ENCODE data around the gene RAB3B. TPM values are rescaled to one million over a fixed set of nuclear protein-coding genes. Genes with fewer than 3 reads are reported as not detected.
A peak's percentile ranks its signal among the peaks of the same experiment; 100 is the strongest.
"Not testable (repeated sequence)": the region's sequence is repeated elsewhere in the genome, so short reads cannot be mapped to it uniquely, and the experiment has no call there.

The RAB3B gene
- total RNA-seq, 1 experiment from 2014 or later = 0.31 TPM

DNA sequence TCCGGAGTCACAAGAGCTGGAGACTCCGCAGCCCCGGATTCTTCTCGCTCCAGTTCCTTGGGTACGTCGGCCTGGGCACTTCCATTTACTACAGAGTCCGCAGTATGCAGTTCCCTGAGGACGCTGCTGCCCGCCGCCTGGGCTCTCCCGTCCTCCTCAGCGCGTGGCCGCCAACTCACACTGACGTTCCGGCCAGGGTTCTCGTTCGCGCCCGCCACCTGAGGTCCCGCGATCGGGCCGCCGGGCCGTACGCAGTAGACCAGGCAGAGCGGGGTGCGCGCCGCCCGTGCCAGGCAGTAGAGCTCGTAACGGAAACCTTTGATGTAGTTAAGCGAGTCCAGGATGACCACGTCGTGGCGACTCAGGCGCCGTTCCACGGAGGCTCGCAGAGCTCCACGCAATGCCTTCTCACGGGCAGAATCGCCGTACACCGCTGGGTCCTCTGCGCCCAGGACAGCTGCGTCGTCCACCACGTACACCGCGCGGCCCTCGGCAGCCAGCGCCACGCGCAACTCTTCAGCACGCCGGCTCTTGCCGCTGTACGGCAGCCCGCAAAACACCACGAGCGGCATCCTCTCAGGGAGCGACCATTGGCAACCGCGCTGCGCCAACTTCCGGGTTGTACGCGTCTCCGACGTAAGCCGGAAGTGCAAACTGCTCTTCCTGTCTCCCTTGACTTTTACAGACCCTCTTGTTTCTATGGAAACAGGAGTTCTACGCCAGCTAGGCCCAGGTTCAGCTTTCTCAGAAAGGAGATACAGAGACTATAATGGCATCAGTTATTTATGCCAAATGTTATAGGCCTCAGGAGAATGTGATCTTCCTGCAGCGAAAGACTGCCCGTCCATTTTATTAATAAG, 42.9 kb upstream of the RAB3B start, which contains the start of gene KTI12:
TSS of gene KTI12 (minus strand) at position 621 of the 860 bp plus-strand sequence. CDS start at position 572, 49 bp downstream.
- Mint-ChIP-seq H3K4me1 (ENCODE audit: low read depth, unreplicated experiment) (peaks cover 30% of the 10 kb centered on the region), H3K27ac (ENCODE audit: unreplicated experiment) (peak within 1 kb of the TSS; percentile 93), H3K9me3 (ENCODE audit: low read depth, unreplicated experiment) (no peaks in the 10 kb centered on the region), H3K36me3 (ENCODE audit: insufficient read depth, unreplicated experiment) (peaks cover 48% of the 10 kb centered on the region), H3K4me3 (ENCODE audit: low read depth, unreplicated experiment) (peak within 1 kb of the TSS; percentile 95), H3K27me3 (ENCODE audit: unreplicated experiment) (no peaks in the 10 kb centered on the region)
- TSS peak; percentile 73 for BruUV-seq (replicated peaks)
- intact Hi-C loops (cut with micrococcal nuclease; ENCODE audit: unreplicated experiment) = loop anchor here (1.0 kb wide), 1 partner anchor 22 kb away; the partner anchor contains the start of gene TXNDC12
- CTCF ChIA-PET = interaction anchor here (1.2 kb wide), 1 partner anchor 22 kb away, joined by 3 read pairs; the partner anchor contains the start of gene TXNDC12
- DNase-seq = peak; percentile 73
- TF ChIP-seq, protein P1, sequence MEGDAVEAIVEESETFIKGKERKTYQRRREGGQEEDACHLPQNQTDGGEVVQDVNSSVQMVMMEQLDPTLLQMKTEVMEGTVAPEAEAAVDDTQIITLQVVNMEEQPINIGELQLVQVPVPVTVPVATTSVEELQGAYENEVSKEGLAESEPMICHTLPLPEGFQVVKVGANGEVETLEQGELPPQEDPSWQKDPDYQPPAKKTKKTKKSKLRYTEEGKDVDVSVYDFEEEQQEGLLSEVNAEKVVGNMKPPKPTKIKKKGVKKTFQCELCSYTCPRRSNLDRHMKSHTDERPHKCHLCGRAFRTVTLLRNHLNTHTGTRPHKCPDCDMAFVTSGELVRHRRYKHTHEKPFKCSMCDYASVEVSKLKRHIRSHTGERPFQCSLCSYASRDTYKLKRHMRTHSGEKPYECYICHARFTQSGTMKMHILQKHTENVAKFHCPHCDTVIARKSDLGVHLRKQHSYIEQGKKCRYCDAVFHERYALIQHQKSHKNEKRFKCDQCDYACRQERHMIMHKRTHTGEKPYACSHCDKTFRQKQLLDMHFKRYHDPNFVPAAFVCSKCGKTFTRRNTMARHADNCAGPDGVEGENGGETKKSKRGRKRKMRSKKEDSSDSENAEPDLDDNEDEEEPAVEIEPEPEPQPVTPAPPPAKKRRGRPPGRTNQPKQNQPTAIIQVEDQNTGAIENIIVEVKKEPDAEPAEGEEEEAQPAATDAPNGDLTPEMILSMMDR (IDR thresholded peaks at IDR 0.05; ENCODE audit: unreplicated experiment) = no peak

DNA sequence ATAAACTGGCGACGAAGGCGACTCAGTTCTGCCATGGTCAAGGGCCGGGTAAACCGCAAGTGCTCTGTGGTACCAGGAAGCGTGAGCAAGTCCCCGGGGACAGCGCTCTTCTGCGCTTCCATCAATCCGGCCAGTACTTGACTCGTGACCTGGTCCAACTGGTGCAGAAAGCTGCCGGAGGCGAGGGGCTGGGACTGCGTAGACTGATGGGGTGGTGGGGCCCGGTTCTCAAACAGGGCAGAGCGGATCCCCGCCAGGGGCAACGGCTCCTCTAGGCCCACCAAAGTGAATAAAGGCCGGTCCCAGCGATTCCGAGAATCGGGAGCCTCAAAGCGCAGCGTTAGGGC, 42.3 kb upstream of the RAB3B start:
- intact Hi-C loops (cut with micrococcal nuclease; ENCODE audit: unreplicated experiment) = loop anchor here (1.0 kb wide), 1 partner anchor 23 kb away; the partner anchor contains the start of gene TXNDC12
- H3K4me1 Mint-ChIP-seq (ENCODE audit: low read depth, unreplicated experiment) = peaks cover 30% of the 10 kb centered on the region
- DNase-seq = peak; percentile 34
- TF ChIP-seq, protein P1 (IDR thresholded peaks at IDR 0.05; ENCODE audit: unreplicated experiment) = no peak
- BruUV-seq (replicated peaks) = no TSS peak
- peak overlapping the region; percentile 95 for H3K4me3 Mint-ChIP-seq (ENCODE audit: low read depth, unreplicated experiment)
- no peaks in the 10 kb centered on the region for H3K27me3 Mint-ChIP-seq (ENCODE audit: unreplicated experiment)
- H3K36me3 Mint-ChIP-seq (ENCODE audit: insufficient read depth, unreplicated experiment) = peaks cover 42% of the 10 kb centered on the region
- CTCF ChIA-PET = interaction anchor here (1.2 kb wide), 1 partner anchor 22 kb away, joined by 3 read pairs; the partner anchor contains the start of gene TXNDC12
- peak overlapping the region; percentile 93 for H3K27ac Mint-ChIP-seq (ENCODE audit: unreplicated experiment)
- no peaks in the 10 kb centered on the region for H3K9me3 Mint-ChIP-seq (ENCODE audit: low read depth, unreplicated experiment)

DNA sequence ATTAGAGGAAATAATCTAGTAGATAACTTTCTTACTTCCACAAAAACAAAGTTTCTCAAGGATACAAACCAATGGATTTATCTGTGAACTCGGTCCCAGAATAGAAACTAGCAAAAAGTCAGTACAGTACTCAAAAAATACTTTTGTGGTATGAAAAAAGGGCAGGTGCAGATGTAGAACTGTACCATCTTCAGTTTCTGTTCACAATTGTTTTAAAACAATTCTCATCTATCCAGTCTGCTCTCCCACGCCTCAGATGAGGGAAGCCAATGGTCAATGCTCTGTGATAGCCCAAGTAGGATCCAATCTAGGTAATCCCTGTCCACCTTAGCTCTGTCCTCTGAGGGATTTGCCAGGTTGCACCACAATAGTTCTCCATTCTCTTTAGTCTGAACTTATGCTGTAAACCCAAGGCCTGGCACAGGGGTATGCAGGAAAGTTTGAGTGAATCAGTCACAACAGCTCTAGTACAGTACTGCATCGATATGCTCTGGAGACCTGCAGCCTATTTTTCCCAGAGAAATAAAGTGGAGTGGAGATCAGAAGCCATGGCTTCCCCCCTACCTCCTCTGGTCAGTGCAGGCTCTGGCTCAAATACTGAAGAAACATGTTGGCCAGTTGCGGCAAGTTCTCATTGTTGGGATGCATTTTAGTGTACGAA, 41.8 kb upstream of the RAB3B start:
- TF ChIP-seq, protein P1 (IDR thresholded peaks at IDR 0.05; ENCODE audit: unreplicated experiment) = no peak
- TSS peak; percentile 74 for BruUV-seq (replicated peaks)
- peak overlapping the region; percentile 93 for H3K27ac Mint-ChIP-seq (ENCODE audit: unreplicated experiment)
- no peaks in the 10 kb centered on the region for H3K27me3 Mint-ChIP-seq (ENCODE audit: unreplicated experiment)
- CTCF ChIA-PET = interaction anchor here (0.6 kb wide), 2 partner anchors 41 to 48 kb away, joined by 7 to 11 read pairs; no protein-coding TSS in a partner anchor
- no peak for DNase-seq
- peak overlapping the region; percentile 95 for H3K4me3 Mint-ChIP-seq (ENCODE audit: low read depth, unreplicated experiment)
- peaks cover 39% of the 10 kb centered on the region for H3K36me3 Mint-ChIP-seq (ENCODE audit: insufficient read depth, unreplicated experiment)
- intact Hi-C loops (cut with micrococcal nuclease; ENCODE audit: unreplicated experiment) = no loop called here
- no peaks in the 10 kb centered on the region for H3K9me3 Mint-ChIP-seq (ENCODE audit: low read depth, unreplicated experiment)
- peaks cover 30% of the 10 kb centered on the region for H3K4me1 Mint-ChIP-seq (ENCODE audit: low read depth, unreplicated experiment)

- BruUV-seq (replicated peaks); H3K27ac Mint-ChIP-seq (ENCODE audit: unreplicated experiment); H3K27me3 Mint-ChIP-seq (ENCODE audit: unreplicated experiment); DNase-seq; CTCF ChIA-PET; H3K9me3 Mint-ChIP-seq (ENCODE audit: low read depth, unreplicated experiment); H3K4me3 Mint-ChIP-seq (ENCODE audit: low read depth, unreplicated experiment): not testable (repeated sequence)
- intact Hi-C loops (cut with micrococcal nuclease; ENCODE audit: unreplicated experiment) = loop anchor here (5.0 kb wide), 1 partner anchor 572 kb away; no protein-coding TSS in a partner anchor
- H3K4me1 Mint-ChIP-seq (ENCODE audit: low read depth, unreplicated experiment) = peaks cover 30% of the 10 kb centered on the region
- H3K36me3 Mint-ChIP-seq (ENCODE audit: insufficient read depth, unreplicated experiment) = peaks cover 41% of the 10 kb centered on the region
Observed at GRCh38 chr1:52028839-52029238, 38.3 kb upstream of the RAB3B start.

All from Calu3 (cell line).